Spleen (tissue), 11 donors: Measurements from ENCODE around the gene PRR16. TPM values are rescaled to one million over a fixed set of nuclear protein-coding genes. Genes with fewer than 3 reads are reported as not detected.

Experiments
- DNase-seq: peaks from one replicate; pipeline ENCODE4 v3.0.0-alpha.2; 2020
- H3K27ac ChIP-seq, 8 donors: fragments of 200-600 bp; sonication (generic) in 7 of 8; 1 replicate in 4 of 8; 2 replicates in 4 of 8; pipeline versions ENCODE4 v1.5.0 to v1.8.0; 2016 to 2021; ENCODE audit warnings: inconsistent platforms in 4 of 8, mild to moderate bottlenecking in 4 of 8, moderate library complexity in 1 of 8
- H3K27me3 ChIP-seq, 7 donors: fragments of 200-600 bp; sonication (generic) in 6 of 7; replicated peaks in 1 of 7; 1 replicate in 4 of 7; 2 replicates in 3 of 7; pipeline versions ENCODE4 v1.5.0 to v1.8.0; 2016 to 2021; ENCODE audit warnings: inconsistent platforms in 3 of 7, mild to moderate bottlenecking in 1 of 7
- H3K36me3 ChIP-seq, 6 donors: fragments of 200-600 bp; sonication (generic) in 5 of 6; 1 replicate in 4 of 6; 2 replicates in 2 of 6; pipeline versions ENCODE4 v1.5.0 to v1.8.0; 2016 to 2021; ENCODE audit warnings: inconsistent platforms in 2 of 6
- H3K4me1 ChIP-seq, 6 donors: fragments of 200-600 bp; sonication (generic) in 5 of 6; 1 replicate in 3 of 6; 2 replicates in 3 of 6; pipeline versions ENCODE4 v1.5.0 to v1.8.0; 2016 to 2021; ENCODE audit warnings: inconsistent platforms in 3 of 6
- H3K4me3 ChIP-seq, 8 donors: fragments of 200-600 bp; sonication (generic) in 7 of 8; 1 replicate in 4 of 8; 2 replicates in 4 of 8; pipeline versions ENCODE4 v1.5.0 to v1.8.0; 2016 to 2021; ENCODE audit warnings: inconsistent platforms in 4 of 8, mild to moderate bottlenecking in 4 of 8, moderate library complexity in 2 of 8
- H3K9me3 ChIP-seq, 8 donors: fragments of 200-600 bp; sonication (generic) in 7 of 8; 1 replicate in 4 of 8; 2 replicates in 4 of 8; pipeline versions ENCODE4 v1.5.0 to v1.8.0; 2016 to 2021; ENCODE audit warnings: inconsistent platforms in 4 of 8
- POLR2A ChIP-seq, 3 donors: fragments of 450-650 bp; IDR thresholded peaks; one replicate each; pipeline ENCODE4 v1.5.1; 2017; ENCODE audit warnings: antibody characterized with exemption in 3 of 3, mild to moderate bottlenecking in 1 of 3
- POLR2AphosphoS5 ChIP-seq, 3 donors: sonication (generic); formaldehyde crosslinking; IDR thresholded peaks; one replicate each; pipeline ENCODE4 v1.5.1; 2017; ENCODE audit warnings: antibody characterized with exemption in 3 of 3
- WGBS, 5 donors: extraction: QIAGEN DNeasy Blood & Tissue Kit in 3 of 5; methylation state at CpG; one replicate each; pipeline versions ENCODE4 v1.1.5 to v1.1.7; 2013 to 2018; 5-methylcytosine and 5-hydroxymethylcytosine counted together
- intact Hi-C: fragments of 100-400 bp; cut with DNase I; formaldehyde crosslinking; loops from one replicate; pipeline ENCODE4 v1.15.0; 2023; ENCODE audit warnings: low total_unique reads
- polyA plus RNA-seq, 3 donors: library from polyadenylated mRNA; stranded (reverse); fragments of 200-250 nt; gene quantifications; one replicate each; pipeline ENCODE4 v1.2.1, GENCODE V29; 2013
- total RNA-seq, 7 donors: library from RNA; depleted of rRNA in 3 of 7; stranded (reverse); fragments of >200 nt in 3 of 7; fragmentation: NEBNext Ultra II Directional in 4 of 7; extraction: Animal tissue kit (Norgen Biotek cat#: 25700) in 4 of 7; gene quantifications; one replicate each; pipeline versions ENCODE4 v1.1.0 to v1.2.1, GENCODE V29; 2016 to 2021
- TF ChIP-seq, protein P1 (sequence below), 11 experiments: fragments of 200-600 bp in 7 of 11; fragments of 450-650 bp in 4 of 11; sonication (generic) in 4 of 11; IDR thresholded peaks in 8 of 11; conservative IDR thresholded peaks in 3 of 11; 1 replicate in 7 of 11; 2 replicates in 4 of 11; pipeline versions ENCODE4 v1.4.0 to v1.8.0; 2016 to 2021; ENCODE audit warnings: antibody characterized with exemption in 11 of 11, inconsistent platforms in 4 of 11, mild to moderate bottlenecking in 1 of 11
- donor health status: healthy with polysubstance abuse.
- donor health status: DM: no; HTN: no; CAD: no; lungs with moderate emphysema.
- donor health status: DM: no; HTN: no; CAD: no.
- donor health status: Bipolar disorder and iron deficiency.
- donor health status: healthy.
- donor health status: DM: no; HTN: no; CAD: no.
- donor health status: DM: yes; HTN: yes; CAD: no.

Gene PRR16
- total and polyA plus RNA-seq, 10 donors = 0.61 to 4.5 (median 2.1) TPM

DNA sequence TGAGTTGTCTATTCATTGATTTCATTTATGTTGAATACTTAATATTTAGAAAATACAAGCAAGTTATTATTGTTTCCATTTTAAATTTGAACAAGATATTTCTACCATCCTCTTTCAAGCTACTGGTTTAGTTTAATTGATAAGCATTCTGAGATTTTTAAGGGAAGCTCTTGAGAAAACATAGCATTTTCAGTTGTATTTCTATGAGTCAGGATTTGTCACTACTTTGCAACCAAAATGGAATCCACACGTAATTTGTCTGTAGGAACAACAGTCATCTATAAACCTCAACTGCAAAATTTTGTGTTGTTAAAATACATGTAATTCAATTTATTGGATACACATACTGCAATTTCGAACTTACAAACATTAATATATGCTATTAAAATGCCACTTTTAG, 74.0 kb downstream of the PRR16 start:
- H3K27ac ChIP-seq = no peak overlapping the region
- H3K36me3 ChIP-seq = no peaks in the 10 kb centered on the region
- no peaks in the 10 kb centered on the region for H3K27me3 ChIP-seq
- 70 to 84% (median 81%) methylated on average over 2 of the region's 2 CpGs for WGBS, 5 donors
- H3K4me1 ChIP-seq = no peaks in the 10 kb centered on the region
- H3K4me3 ChIP-seq = no peak overlapping the region
- TF ChIP-seq POLR2AphosphoS5 (IDR thresholded peaks at IDR 0.05) = no peak
- no peak for TF ChIP-seq POLR2A (IDR thresholded peaks at IDR 0.05)
- TF ChIP-seq, protein P1, sequence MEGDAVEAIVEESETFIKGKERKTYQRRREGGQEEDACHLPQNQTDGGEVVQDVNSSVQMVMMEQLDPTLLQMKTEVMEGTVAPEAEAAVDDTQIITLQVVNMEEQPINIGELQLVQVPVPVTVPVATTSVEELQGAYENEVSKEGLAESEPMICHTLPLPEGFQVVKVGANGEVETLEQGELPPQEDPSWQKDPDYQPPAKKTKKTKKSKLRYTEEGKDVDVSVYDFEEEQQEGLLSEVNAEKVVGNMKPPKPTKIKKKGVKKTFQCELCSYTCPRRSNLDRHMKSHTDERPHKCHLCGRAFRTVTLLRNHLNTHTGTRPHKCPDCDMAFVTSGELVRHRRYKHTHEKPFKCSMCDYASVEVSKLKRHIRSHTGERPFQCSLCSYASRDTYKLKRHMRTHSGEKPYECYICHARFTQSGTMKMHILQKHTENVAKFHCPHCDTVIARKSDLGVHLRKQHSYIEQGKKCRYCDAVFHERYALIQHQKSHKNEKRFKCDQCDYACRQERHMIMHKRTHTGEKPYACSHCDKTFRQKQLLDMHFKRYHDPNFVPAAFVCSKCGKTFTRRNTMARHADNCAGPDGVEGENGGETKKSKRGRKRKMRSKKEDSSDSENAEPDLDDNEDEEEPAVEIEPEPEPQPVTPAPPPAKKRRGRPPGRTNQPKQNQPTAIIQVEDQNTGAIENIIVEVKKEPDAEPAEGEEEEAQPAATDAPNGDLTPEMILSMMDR (IDR thresholded peaks at IDR 0.05 in 8 of 11, conservative IDR thresholded peaks at IDR 0.05 in 3 of 11) = no peak
- no peaks in the 10 kb centered on the region for H3K9me3 ChIP-seq
- intact Hi-C loops = no loop called here
- no peak for DNase-seq

DNA sequence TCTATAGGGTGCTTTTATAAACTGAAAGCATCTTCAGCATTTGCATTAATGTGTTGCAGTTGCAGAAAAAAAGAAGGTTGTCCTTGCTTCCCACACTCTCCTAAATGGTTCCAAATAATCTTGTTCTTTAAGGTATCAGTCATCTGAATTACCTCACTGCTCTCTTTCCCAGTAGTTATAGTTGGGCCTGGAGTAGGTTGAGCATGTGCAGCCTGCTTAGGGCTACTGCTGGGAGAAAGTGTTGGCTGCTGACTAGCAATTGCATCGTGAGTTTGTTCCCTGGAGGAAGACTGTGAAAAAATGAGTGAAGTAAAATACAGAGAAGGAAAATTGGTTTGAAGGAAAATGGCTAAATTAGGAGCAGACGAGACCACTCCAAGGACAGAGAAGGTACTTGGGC, 74.5 kb downstream of the PRR16 start:
- Histone ChIP-seq H3K27ac (no peak overlapping the region), H3K27me3 (no peaks in the 10 kb centered on the region), H3K9me3 (no peaks in the 10 kb centered on the region), H3K4me1 (no peaks in the 10 kb centered on the region), H3K4me3 (no peak overlapping the region), H3K36me3 (no peaks in the 10 kb centered on the region)
- TF ChIP-seq, protein P1 (IDR thresholded peaks at IDR 0.05 in 8 of 11, conservative IDR thresholded peaks at IDR 0.05 in 3 of 11) = no peak
- TF ChIP-seq POLR2AphosphoS5 (IDR thresholded peaks at IDR 0.05) = no peak
- TF ChIP-seq POLR2A (IDR thresholded peaks at IDR 0.05) = no peak
- WGBS, 5 donors = 61 to 89% (median 78%) methylated on average over 2 of the region's 2 CpGs
- no peak for DNase-seq
- intact Hi-C loops = no loop called here

- DNase-seq = no peak
- intact Hi-C loops = no loop called here
- no peaks in the 10 kb centered on the region for H3K4me1 ChIP-seq
- no peak overlapping the region for H3K27ac ChIP-seq
- H3K9me3 ChIP-seq = no peaks in the 10 kb centered on the region
- no peaks in the 10 kb centered on the region for H3K27me3 ChIP-seq
- 92 to 100% (median 95%) methylated on average over 1 of the region's 1 CpG for WGBS, 5 donors
- TF ChIP-seq POLR2A (IDR thresholded peaks at IDR 0.05) (no peak), POLR2AphosphoS5 (IDR thresholded peaks at IDR 0.05) (no peak)
- no peak overlapping the region for H3K4me3 ChIP-seq
- no peaks in the 10 kb centered on the region for H3K36me3 ChIP-seq
Measured at GRCh38 chr5:120539471-120539870, 75.4 kb downstream of the PRR16 start.

DNA sequence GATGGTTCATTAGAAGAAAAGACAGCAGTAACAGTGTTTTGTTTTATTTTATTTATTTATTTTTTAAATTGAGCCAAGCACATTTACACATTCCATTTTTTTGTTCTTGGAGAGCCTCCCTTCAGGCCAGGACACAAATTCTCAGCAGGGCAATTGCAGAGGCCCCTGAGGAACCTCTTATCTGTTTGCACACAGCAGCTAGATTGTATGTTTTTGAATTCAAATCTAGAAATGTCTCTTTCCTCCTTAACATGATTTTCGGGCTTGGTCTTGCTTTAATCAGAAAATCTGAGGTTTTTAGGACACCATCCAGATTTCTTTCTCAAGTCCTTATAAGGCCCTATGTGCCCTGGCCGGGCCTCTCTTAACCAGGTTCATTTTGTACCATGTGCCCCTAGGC, 76.0 kb downstream of the PRR16 start:
- intact Hi-C loops = no loop called here
- no peaks in the 10 kb centered on the region for H3K4me1 ChIP-seq
- no peaks in the 10 kb centered on the region for H3K36me3 ChIP-seq
- DNase-seq = no peak
- TF ChIP-seq, protein P1 (IDR thresholded peaks at IDR 0.05 in 8 of 11, conservative IDR thresholded peaks at IDR 0.05 in 3 of 11) = no peak
- TF ChIP-seq POLR2A (IDR thresholded peaks at IDR 0.05) (no peak), POLR2AphosphoS5 (IDR thresholded peaks at IDR 0.05) (no peak)
- no peaks in the 10 kb centered on the region for H3K9me3 ChIP-seq
- WGBS, 5 donors = 69 to 89% (median 77%) methylated on average over 2 of the region's 2 CpGs
- H3K27me3 ChIP-seq = no peaks in the 10 kb centered on the region
- no peak overlapping the region for H3K4me3 ChIP-seq
- no peak overlapping the region for H3K27ac ChIP-seq

GRCh38 chr5:120544043-120544442, 79.9 kb downstream of the PRR16 start:
- Histone ChIP-seq H3K27ac (no peak overlapping the region), H3K27me3 (no peaks in the 10 kb centered on the region), H3K4me1 (no peaks in the 10 kb centered on the region), H3K4me3 (no peak overlapping the region), H3K9me3 (no peaks in the 10 kb centered on the region), H3K36me3 (no peaks in the 10 kb centered on the region)
- 90 to 99% (median 93%) methylated on average over 2 of the region's 2 CpGs for WGBS, 5 donors
- TF ChIP-seq POLR2AphosphoS5 (IDR thresholded peaks at IDR 0.05) = no peak
- TF ChIP-seq, protein P1 (IDR thresholded peaks at IDR 0.05 in 8 of 11, conservative IDR thresholded peaks at IDR 0.05 in 3 of 11) = no peak
- no peak for TF ChIP-seq POLR2A (IDR thresholded peaks at IDR 0.05)
- intact Hi-C loops = no loop called here
- no peak for DNase-seq
